ENCODE results near the gene PGAP1.

Gene PGAP1

DNA sequence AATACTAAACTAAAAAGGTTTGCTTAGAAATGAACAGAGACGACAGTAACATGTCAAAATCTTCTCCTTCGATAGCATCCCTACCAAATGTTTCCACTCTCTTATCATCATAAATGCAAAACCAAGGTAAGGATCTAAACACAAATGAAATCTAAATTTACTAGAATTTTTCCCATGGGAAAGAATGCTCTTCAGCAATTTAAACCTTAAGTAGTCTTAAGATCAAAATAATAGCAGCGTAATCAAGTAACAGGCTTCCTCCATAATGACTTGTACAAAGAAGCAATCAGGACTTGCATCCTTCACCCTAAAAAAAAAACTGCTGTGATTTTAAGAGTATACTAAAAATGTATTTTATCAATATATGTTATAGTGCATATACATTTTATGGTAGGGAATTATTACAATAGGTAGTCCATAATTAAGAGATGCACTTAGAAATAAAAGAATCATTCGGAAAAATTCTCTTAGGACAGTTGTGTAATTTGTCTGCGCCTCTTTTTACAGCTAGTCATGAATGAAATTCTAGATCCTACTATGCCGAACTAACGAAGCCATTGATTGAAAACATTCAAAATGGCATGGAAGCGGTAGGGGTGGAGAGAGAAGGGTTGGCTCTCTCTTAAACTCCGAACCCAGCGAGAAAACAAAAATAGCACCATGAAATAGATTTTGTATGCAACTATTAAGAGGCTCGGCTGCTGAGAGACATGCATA, 1.3 kb downstream of the PGAP1 start:
- H3K4me3 ChIP-seq (replicated peaks in 1 of 2; ENCODE audit: low read depth in 2 of 2, low read length in 2 of 2), result peak overlapping the region; percentile 94 to 98
- TF ChIP-seq, protein P1, sequence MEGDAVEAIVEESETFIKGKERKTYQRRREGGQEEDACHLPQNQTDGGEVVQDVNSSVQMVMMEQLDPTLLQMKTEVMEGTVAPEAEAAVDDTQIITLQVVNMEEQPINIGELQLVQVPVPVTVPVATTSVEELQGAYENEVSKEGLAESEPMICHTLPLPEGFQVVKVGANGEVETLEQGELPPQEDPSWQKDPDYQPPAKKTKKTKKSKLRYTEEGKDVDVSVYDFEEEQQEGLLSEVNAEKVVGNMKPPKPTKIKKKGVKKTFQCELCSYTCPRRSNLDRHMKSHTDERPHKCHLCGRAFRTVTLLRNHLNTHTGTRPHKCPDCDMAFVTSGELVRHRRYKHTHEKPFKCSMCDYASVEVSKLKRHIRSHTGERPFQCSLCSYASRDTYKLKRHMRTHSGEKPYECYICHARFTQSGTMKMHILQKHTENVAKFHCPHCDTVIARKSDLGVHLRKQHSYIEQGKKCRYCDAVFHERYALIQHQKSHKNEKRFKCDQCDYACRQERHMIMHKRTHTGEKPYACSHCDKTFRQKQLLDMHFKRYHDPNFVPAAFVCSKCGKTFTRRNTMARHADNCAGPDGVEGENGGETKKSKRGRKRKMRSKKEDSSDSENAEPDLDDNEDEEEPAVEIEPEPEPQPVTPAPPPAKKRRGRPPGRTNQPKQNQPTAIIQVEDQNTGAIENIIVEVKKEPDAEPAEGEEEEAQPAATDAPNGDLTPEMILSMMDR (IDR thresholded peaks at IDR 0.05; ENCODE audit: low read depth, low read length), result no peak
- peak; percentile 13 to 36 for DNase-seq (ENCODE audit: low read depth in 2 of 2)

DNA sequence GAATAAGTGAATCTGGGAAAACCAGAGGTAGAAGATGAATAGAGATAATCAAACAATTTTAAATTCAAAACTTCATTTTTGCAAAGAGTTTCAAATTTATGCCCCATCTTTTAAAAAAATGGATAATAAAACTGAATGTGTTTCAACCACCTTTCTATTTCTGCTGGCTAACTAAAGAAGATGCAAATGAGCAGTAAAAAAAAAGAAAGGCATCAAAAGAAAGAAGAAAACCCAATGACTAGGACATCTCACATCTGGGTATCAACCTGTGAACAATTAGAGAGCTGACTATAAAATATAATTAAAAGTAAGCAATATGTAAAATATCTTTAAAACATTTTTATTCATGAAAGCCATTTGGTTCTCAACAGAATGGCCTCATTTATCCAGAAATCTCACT, 2.5 kb downstream of the PGAP1 start:
- TF ChIP-seq, protein P1 (IDR thresholded peaks at IDR 0.05; ENCODE audit: low read depth, low read length), result no peak
- no peak for DNase-seq (ENCODE audit: low read depth in 2 of 2)
- no peak overlapping the region for H3K4me3 ChIP-seq (replicated peaks in 1 of 2; ENCODE audit: low read depth in 2 of 2, low read length in 2 of 2)

DNA sequence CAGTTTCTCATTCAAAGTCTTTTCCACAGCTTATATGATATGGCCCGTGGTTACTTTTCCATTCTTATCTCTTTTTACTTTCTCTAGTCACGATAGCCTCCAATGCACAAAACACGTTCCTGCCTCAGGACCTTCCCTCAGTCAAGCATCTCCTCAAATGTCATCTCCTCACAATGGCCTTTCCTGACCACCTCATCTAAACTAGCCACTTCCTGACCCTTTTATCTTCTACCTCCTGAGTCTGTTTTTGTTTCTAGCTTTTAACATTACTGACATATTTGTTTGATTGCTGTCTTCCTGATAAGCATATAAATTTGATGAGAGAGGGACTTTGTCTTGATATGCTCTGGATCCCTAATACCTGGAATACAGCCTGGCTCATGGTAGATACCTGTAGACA, 7.6 kb downstream of the PGAP1 start:
- no peak overlapping the region for H3K4me3 ChIP-seq (replicated peaks in 1 of 2; ENCODE audit: low read depth in 2 of 2, low read length in 2 of 2)
- DNase-seq (ENCODE audit: low read depth in 2 of 2), result no peak
- TF ChIP-seq, protein P1 (IDR thresholded peaks at IDR 0.05; ENCODE audit: low read depth, low read length), result no peak

DNA sequence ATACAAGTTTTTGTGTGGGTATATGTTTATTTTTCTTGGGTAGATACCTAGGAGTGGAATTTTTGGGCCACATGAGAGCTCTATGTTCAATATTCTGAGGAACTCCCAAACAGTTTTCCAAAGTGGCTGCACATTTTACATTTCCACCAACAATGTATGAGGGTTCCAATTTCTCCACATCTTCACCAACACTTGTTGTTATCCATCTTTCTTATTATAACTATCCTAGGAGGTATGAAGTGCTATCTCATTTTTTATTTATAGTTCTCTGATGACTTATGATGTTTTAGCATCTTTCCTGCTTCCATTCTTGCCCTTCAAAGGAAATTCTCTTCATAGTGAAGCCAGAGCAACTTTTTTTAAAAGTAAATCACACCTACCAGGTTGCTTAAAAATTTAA, 8.7 kb downstream of the PGAP1 start:
- TF ChIP-seq, protein P1 (IDR thresholded peaks at IDR 0.05; ENCODE audit: low read depth, low read length), result no peak
- no peak overlapping the region for H3K4me3 ChIP-seq (replicated peaks in 1 of 2; ENCODE audit: low read depth in 2 of 2, low read length in 2 of 2)
- no peak for DNase-seq (ENCODE audit: low read depth in 2 of 2)

DNA sequence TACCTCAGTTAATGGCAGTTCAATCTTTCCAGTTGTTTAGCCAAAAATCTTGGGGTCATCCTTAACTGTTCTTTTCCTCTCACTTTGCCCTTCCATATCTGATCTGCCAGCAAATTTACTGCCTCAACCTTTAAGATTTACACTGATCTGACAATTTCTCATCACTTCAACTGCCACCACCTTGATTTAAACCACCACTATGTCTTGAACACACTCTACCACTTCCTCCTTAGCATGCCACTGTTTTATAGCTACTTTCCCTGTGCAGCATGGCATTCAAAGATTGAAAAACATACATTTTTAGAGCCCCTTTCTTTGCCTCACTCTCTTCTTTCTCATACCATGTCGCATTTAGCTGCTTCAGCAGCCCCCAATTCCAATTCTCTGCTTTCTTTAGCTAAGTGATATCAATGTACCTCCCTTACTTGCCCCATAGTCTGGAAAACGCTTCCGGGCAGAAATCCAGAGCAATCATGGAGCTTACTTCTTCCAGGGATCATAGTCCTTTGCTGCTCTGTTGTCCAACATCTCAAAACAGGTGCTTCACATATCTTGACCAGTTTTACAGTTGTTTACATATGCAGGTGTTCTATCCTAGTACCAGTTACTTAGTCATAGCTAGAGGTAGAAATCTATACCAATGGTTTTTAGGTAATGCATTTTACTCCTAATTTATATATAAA, 10.9 kb downstream of the PGAP1 start:
- H3K4me3 ChIP-seq (replicated peaks in 1 of 2; ENCODE audit: low read depth in 2 of 2, low read length in 2 of 2), result no peak overlapping the region
- no peak for DNase-seq (ENCODE audit: low read depth in 2 of 2)
- TF ChIP-seq, protein P1 (IDR thresholded peaks at IDR 0.05; ENCODE audit: low read depth, low read length), result no peak

DNA sequence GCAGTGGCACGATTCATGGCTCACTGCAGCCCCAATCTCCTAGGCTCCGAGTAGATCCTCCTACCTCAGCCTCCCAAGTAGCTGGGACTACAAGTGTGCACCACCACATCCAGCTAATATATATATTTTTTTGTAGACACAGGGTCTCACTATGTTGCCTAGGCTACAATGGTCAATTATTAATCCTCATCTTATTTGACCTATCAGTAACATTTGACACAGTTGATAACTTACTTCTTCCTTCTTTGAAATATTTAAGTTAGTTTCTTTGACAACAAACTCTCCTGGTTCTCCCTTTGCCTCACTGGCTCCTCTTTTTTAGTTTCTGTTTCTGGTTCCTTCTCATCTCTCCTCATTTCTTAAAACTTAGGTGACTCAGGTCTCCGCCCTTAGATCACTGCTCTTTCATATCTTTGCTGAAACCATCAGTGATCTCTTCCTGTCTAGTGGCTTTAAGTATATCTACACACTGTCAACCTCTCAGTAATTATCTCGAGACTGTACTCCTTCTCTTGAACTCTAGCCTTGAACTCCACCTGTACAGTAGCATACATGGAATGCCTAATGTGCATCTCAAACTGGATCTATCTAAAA, 11.5 kb downstream of the PGAP1 start:
- DNase-seq (ENCODE audit: low read depth in 2 of 2), result no peak
- H3K4me3 ChIP-seq (replicated peaks in 1 of 2; ENCODE audit: low read depth in 2 of 2, low read length in 2 of 2), result no peak overlapping the region
- TF ChIP-seq, protein P1 (IDR thresholded peaks at IDR 0.05; ENCODE audit: low read depth, low read length), result no peak
